Keratinocyte (primary cell): ENCODE results near the gene SMNDC1.

Experiments
- CTCF ChIP-seq, 3 experiments: IDR thresholded peaks in 1 of 3; conservative IDR thresholded peaks in 1 of 3; optimal IDR thresholded peaks in 1 of 3; 2 replicates in 2 of 3; 3 replicates in 1 of 3; pipeline versions ENCODE3 to v1.5.1; 2011; ENCODE audit warnings: low read length in 3 of 3, mild to moderate bottlenecking in 3 of 3, moderate library complexity in 2 of 3, control low read depth in 1 of 3, inconsistent platforms in 1 of 3; ENCODE audit not compliant: insufficient read depth in 2 of 3; ENCODE audit errors: extremely low read depth in 1 of 3
- EZH2 ChIP-seq: IDR thresholded peaks from one replicate; pipeline ENCODE4 v1.6.1; 2012; ENCODE audit warnings: inconsistent platforms, mild to moderate bottlenecking, low read length, moderate library complexity

GRCh38 chr10:110313674-110314073, 9.0 kb upstream of the SMNDC1 start:
- no peak for TF ChIP-seq CTCF (optimal IDR thresholded peaks at IDR 0.05 in 1 of 3, IDR thresholded peaks at IDR 0.05 in 1 of 3, conservative IDR thresholded peaks at IDR 0.05 in 1 of 3; ENCODE audit: extremely low read depth in 1 of 3, insufficient read depth in 2 of 3, low read length in 3 of 3)
- TF ChIP-seq EZH2: no peak
